BJ (cell line): ENCODE results near the gene NF1. TPM values are rescaled to one million over a fixed set of nuclear protein-coding genes. Genes with fewer than 3 reads are reported as not detected.

Experiments used
- CTCF ChIA-PET: fragments of 350-600 bp; formaldehyde crosslinking; extraction: SDS; loops from one replicate; lab custom pipeline; 2021; ENCODE audit warnings: antibody characterized with exemption, inconsistent platforms; lab: Yijun Ruan, JAX
- POLR2A ChIA-PET: fragments of 300-600 bp; sonication (Branson Sonifier 250); formaldehyde crosslinking; extraction: SDS; loops from one replicate; lab custom pipeline; 2021; ENCODE audit warnings: antibody characterized with exemption; lab: Charles Lee
- DNase-seq: peaks from one replicate; pipeline ENCODE4 v3.0.0-alpha.2; 2011; ENCODE audit warnings: low read depth
- H3K27me3 ChIP-seq: 2 replicates; pipeline ENCODE4 v1.6.0; 2011; ENCODE audit warnings: low read length; ENCODE audit not compliant: control insufficient read depth, insufficient read depth
- H3K36me3 ChIP-seq: 2 replicates; pipeline ENCODE4 v1.5.1; 2011; ENCODE audit warnings: low read length; ENCODE audit not compliant: control insufficient read depth, insufficient read depth
- H3K4me3 ChIP-seq: 2 replicates; pipeline ENCODE4 v1.5.1; 2011; ENCODE audit warnings: low read depth, mild to moderate bottlenecking, control low read depth, low read length
- CTCF ChIP-seq: IDR thresholded peaks from 2 replicates; pipeline ENCODE4 v1.5.1; 2011; ENCODE audit warnings: low read depth, mild to moderate bottlenecking, control low read depth, inconsistent platforms, low read length, moderate library complexity; ENCODE audit not compliant: insufficient read depth
- polyA plus RNA-seq: library from polyadenylated mRNA; depleted of rRNA; stranded (reverse); fragments of >200 nt; gene quantifications from 2 replicates; pipeline ENCODE4 v1.2.3, GENCODE V29; 2011

NF1 gene
- polyA plus RNA-seq, 1 experiment = 29.3 TPM

- POLR2A ChIA-PET = no interaction called here
- no peak for DNase-seq
- Histone ChIP-seq H3K27me3 (peaks cover 10% of the 10 kb centered on the region), H3K4me3 (no peak overlapping the region), H3K36me3 (no peaks in the 10 kb centered on the region)
- TF ChIP-seq CTCF = no peak
- CTCF ChIA-PET = interaction anchor here (0.6 to 0.8 kb wide), 2 partner anchors 8 to 502 kb away, joined by 3 to 5 read pairs; no protein-coding TSS in a partner anchor
These were observed 302.6 kb downstream of the NF1 start for GRCh38 chr17:31397256-31397939.

GRCh38 chr17:31398381-31399311 is 303.9 kb downstream of the NF1 start:
- Histone ChIP-seq H3K27me3 (peaks cover 3% of the 10 kb centered on the region; the same call in 1 of the 2 replicates), H3K4me3 (no peak overlapping the region), H3K36me3 (no peaks in the 10 kb centered on the region)
- no peak for DNase-seq
- CTCF ChIA-PET = interaction anchor here (0.7 kb wide), 1 partner anchor 135 kb away, joined by 3 read pairs; no protein-coding TSS in a partner anchor
- POLR2A ChIA-PET = no interaction called here
- no peak for TF ChIP-seq CTCF

- ChIA-PET CTCF (interaction anchor here (1.4 kb wide), 1 partner anchor 11 kb away, joined by 4 read pairs; no protein-coding TSS in a partner anchor), POLR2A (no interaction called here)
- H3K27me3 ChIP-seq = peaks cover 5% of the 10 kb centered on the region
- no peak for TF ChIP-seq CTCF
- H3K36me3 ChIP-seq = no peaks in the 10 kb centered on the region
- no peak overlapping the region for H3K4me3 ChIP-seq
- no peak for DNase-seq
These were observed 305.7 kb downstream of the NF1 start for GRCh38 chr17:31400481-31400950.

GRCh38 chr17:31401456-31402254 is 306.9 kb downstream of the NF1 start:
- Histone ChIP-seq H3K4me3 (no peak overlapping the region), H3K27me3 (peaks cover 9% of the 10 kb centered on the region), H3K36me3 (no peaks in the 10 kb centered on the region)
- no peak for TF ChIP-seq CTCF
- ChIA-PET CTCF (interaction anchor here (1.4 kb wide), 1 partner anchor 12 kb away, joined by 4 read pairs; no protein-coding TSS in a partner anchor), POLR2A (no interaction called here)
- no peak for DNase-seq
